H9 (cell line): ENCODE measurements around the gene SLC9A7. TPM values are rescaled to one million over a fixed set of nuclear protein-coding genes. Genes with fewer than 3 reads are reported as not detected.

ENCODE experiments used
- DNase-seq: peaks from one replicate; pipeline ENCODE4 v3.0.0-alpha.2; 2017
- H2AFZ ChIP-seq: one replicate; pipeline ENCODE4 v1.6.1; 2013; ENCODE audit warnings: mild to moderate bottlenecking, low read length, control low read depth, moderate library complexity
- H2AK5ac ChIP-seq: 2 replicates; pipeline ENCODE4 v1.6.1; 2013; ENCODE audit warnings: low read length, control low read depth, mixed read lengths; ENCODE audit not compliant: insufficient read length
- H2BK120ac ChIP-seq: one replicate; pipeline ENCODE4 v1.6.1; 2013; ENCODE audit warnings: low read depth, mild to moderate bottlenecking, low read length, control low read depth, inconsistent platforms; ENCODE audit not compliant: poor library complexity, severe bottlenecking
- H2BK12ac ChIP-seq: 2 replicates; pipeline ENCODE4 v1.6.1; 2013; ENCODE audit warnings: low read length, control low read depth, mixed read lengths, low read depth; ENCODE audit not compliant: insufficient read length
- H2BK15ac ChIP-seq: 2 replicates; pipeline ENCODE4 v1.6.1; 2013; ENCODE audit warnings: low read depth, low read length, control low read depth
- H2BK20ac ChIP-seq: one replicate; pipeline ENCODE4 v1.6.1; 2013; ENCODE audit warnings: low read depth, mild to moderate bottlenecking, low read length, control low read depth, inconsistent platforms; ENCODE audit not compliant: poor library complexity, severe bottlenecking
- H2BK5ac ChIP-seq: 2 replicates; pipeline ENCODE4 v1.6.1; 2013; ENCODE audit warnings: low read length, control low read depth, mixed read lengths; ENCODE audit not compliant: insufficient read length
- H3K14ac ChIP-seq: 2 replicates; pipeline ENCODE4 v1.6.1; 2013; ENCODE audit warnings: low read length, control low read depth; ENCODE audit not compliant: insufficient read depth
- H3K18ac ChIP-seq: 2 replicates; pipeline ENCODE4 v1.6.1; 2013; ENCODE audit warnings: low read depth, mild to moderate bottlenecking, mixed read lengths, low read length, control low read depth; ENCODE audit not compliant: insufficient read length
- H3K23ac ChIP-seq: 2 replicates; pipeline ENCODE4 v1.6.1; 2013; ENCODE audit warnings: low read length, control low read depth, mixed read lengths, low read depth; ENCODE audit not compliant: insufficient read length
- H3K23me2 ChIP-seq: 2 replicates; pipeline ENCODE4 v1.6.1; 2013; ENCODE audit warnings: low read depth, mild to moderate bottlenecking, mixed read lengths, low read length, control low read depth; ENCODE audit not compliant: insufficient read length, poor library complexity, severe bottlenecking
- H3K27ac ChIP-seq: 2 replicates; pipeline ENCODE4 v1.5.1; 2013; ENCODE audit warnings: low read length, control low read depth, mixed read lengths, low read depth; ENCODE audit not compliant: insufficient read length
- H3K27me3 ChIP-seq: 2 replicates; pipeline ENCODE4 v1.6.1; 2013; ENCODE audit warnings: low read length, control low read depth, inconsistent platforms; ENCODE audit not compliant: insufficient read depth
- H3K4ac ChIP-seq: 2 replicates; pipeline ENCODE4 v1.6.1; 2013; ENCODE audit warnings: low read depth, mild to moderate bottlenecking, control low read depth, inconsistent platforms, low read length, moderate library complexity
- H3K4me1 ChIP-seq: 2 replicates; pipeline ENCODE4 v1.6.1; 2013; ENCODE audit warnings: low read length, control low read depth, inconsistent platforms; ENCODE audit not compliant: insufficient read depth
- H3K4me2 ChIP-seq: 2 replicates; pipeline ENCODE4 v1.6.1; 2013; ENCODE audit warnings: low read length, control low read depth, mixed read lengths; ENCODE audit not compliant: insufficient read length, insufficient read depth
- H3K56ac ChIP-seq: 2 replicates; pipeline ENCODE4 v1.6.1; 2013; ENCODE audit warnings: low read depth, mild to moderate bottlenecking, mixed read lengths, low read length, control low read depth; ENCODE audit not compliant: insufficient read length
- H3K79me1 ChIP-seq: 2 replicates; pipeline ENCODE4 v1.6.1; 2013; ENCODE audit warnings: low read depth, mild to moderate bottlenecking, moderate library complexity, low read length, control low read depth, inconsistent platforms; ENCODE audit not compliant: insufficient read depth, poor library complexity, severe bottlenecking
- H3K79me2 ChIP-seq: 2 replicates; pipeline ENCODE4 v1.6.1; 2013; ENCODE audit warnings: low read length, control low read depth, inconsistent platforms; ENCODE audit not compliant: insufficient read depth
- H3K9ac ChIP-seq: 2 replicates; pipeline ENCODE4 v1.6.1; 2013; ENCODE audit warnings: low read length, control low read depth, mixed read lengths; ENCODE audit not compliant: insufficient read length; ENCODE audit errors: extremely low read depth
- H3K9me3 ChIP-seq: one replicate; pipeline ENCODE4 v1.6.1; 2013; ENCODE audit warnings: low read depth, low read length, inconsistent platforms; ENCODE audit not compliant: control insufficient read depth
- H3T11ph ChIP-seq: one replicate; pipeline ENCODE4 v1.6.1; 2013; ENCODE audit warnings: mild to moderate bottlenecking, low read length, control low read depth, inconsistent platforms
- H4K20me1 ChIP-seq: one replicate; pipeline ENCODE4 v1.6.1; 2013; ENCODE audit not compliant: control insufficient read depth, insufficient read length, insufficient read depth
- H4K5ac ChIP-seq: 2 replicates; pipeline ENCODE4 v1.6.1; 2013; ENCODE audit warnings: low read depth, mild to moderate bottlenecking, mixed read lengths, low read length, control low read depth; ENCODE audit not compliant: insufficient read length
- H4K8ac ChIP-seq: replicated peaks from 2 replicates; pipeline ENCODE4 v1.6.1; 2013; ENCODE audit warnings: low read length, control low read depth, mixed read lengths, low read depth; ENCODE audit not compliant: insufficient read length
- H4K91ac ChIP-seq: 2 replicates; pipeline ENCODE4 v1.6.1; 2013; ENCODE audit warnings: low read depth, mild to moderate bottlenecking, moderate library complexity, mixed read lengths, low read length, control low read depth; ENCODE audit not compliant: insufficient read length
- H3K27ac Mint-ChIP-seq, 3 experiments: 2 replicates in 2 of 3; 3 replicates in 1 of 3; pipeline ENCODE4 v1.8.0; 2020 to 2021; ENCODE audit warnings: mixed read lengths in 3 of 3, mild to moderate bottlenecking in 1 of 3, moderate library complexity in 1 of 3
- H3K27me3 Mint-ChIP-seq: 2 replicates; pipeline ENCODE4 v1.8.0; 2021; ENCODE audit warnings: low read depth, mild to moderate bottlenecking, moderate library complexity, mixed read lengths
- H3K36me3 Mint-ChIP-seq, 3 experiments: 2 replicates in 2 of 3; 3 replicates in 1 of 3; pipeline ENCODE4 v1.8.0; 2020 to 2021; ENCODE audit warnings: low read depth in 3 of 3, mixed read lengths in 3 of 3; ENCODE audit not compliant: insufficient read depth in 1 of 3
- H3K4me1 Mint-ChIP-seq, 2 experiments: 2 replicates each; pipeline ENCODE4 v1.8.0; 2020; ENCODE audit warnings: mixed read lengths in 2 of 2
- H3K4me3 Mint-ChIP-seq, 2 experiments: 2 replicates in 1 of 2; 3 replicates in 1 of 2; pipeline ENCODE4 v1.8.0; 2020 to 2021; ENCODE audit warnings: mild to moderate bottlenecking in 2 of 2, mixed read lengths in 2 of 2, moderate library complexity in 1 of 2
- H3K9me3 Mint-ChIP-seq, 2 experiments: 2 replicates in 1 of 2; 3 replicates in 1 of 2; pipeline ENCODE4 v1.8.0; 2020; ENCODE audit warnings: mild to moderate bottlenecking in 2 of 2, mixed read lengths in 2 of 2, moderate library complexity in 1 of 2
- whole genome bisulfite sequencing: extraction: QIAGEN DNeasy Blood & Tissue Kit; methylation state at CpG from one replicate; pipeline ENCODE4 v1.1.7; 2013; ENCODE audit warnings: missing lambda C conversion rate, low lambda C conversion rate, mixed read lengths; ENCODE audit not compliant: insufficient read length; ENCODE audit errors: extremely low coverage; 5-methylcytosine and 5-hydroxymethylcytosine counted together
- total RNA-seq: library from RNA; stranded (reverse); gene quantifications from 2 replicates; pipeline ENCODE4 v1.2.1, GENCODE V29; 2021
- TF ChIP-seq, protein P1 (sequence below): fragments of 200-600 bp; sonication (generic); conservative IDR thresholded peaks from 3 replicates; pipeline ENCODE4 v1.8.0; 2021; ENCODE audit warnings: antibody characterized with exemption, mild to moderate bottlenecking

Gene SLC9A7
- total RNA-seq, 1 experiment from 2014 or later, result 5.9 TPM

DNA sequence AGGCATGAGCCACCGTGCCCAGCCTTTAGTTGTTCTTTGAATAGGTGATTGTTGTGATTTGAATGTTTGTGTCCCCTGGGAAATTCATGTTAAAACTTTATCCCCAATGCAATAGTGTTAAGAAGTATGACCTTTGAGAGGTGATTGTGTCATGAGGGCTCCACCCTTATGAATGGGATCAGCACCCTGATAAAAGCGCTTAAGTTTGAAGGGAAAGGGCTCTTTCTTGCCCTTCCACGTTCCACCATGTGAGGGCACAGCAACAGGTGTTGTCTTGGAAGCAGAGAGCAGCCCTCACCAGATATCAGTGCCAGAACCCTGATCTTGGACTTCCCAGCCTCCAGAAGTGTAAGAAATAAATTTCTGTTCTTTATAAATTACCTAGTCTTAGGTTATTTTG is 44.2 kb upstream of the SLC9A7 start:
- H3K27ac ChIP-seq, result no peak overlapping the region
- no peak overlapping the region for H2BK12ac ChIP-seq
- TF ChIP-seq, protein P1, sequence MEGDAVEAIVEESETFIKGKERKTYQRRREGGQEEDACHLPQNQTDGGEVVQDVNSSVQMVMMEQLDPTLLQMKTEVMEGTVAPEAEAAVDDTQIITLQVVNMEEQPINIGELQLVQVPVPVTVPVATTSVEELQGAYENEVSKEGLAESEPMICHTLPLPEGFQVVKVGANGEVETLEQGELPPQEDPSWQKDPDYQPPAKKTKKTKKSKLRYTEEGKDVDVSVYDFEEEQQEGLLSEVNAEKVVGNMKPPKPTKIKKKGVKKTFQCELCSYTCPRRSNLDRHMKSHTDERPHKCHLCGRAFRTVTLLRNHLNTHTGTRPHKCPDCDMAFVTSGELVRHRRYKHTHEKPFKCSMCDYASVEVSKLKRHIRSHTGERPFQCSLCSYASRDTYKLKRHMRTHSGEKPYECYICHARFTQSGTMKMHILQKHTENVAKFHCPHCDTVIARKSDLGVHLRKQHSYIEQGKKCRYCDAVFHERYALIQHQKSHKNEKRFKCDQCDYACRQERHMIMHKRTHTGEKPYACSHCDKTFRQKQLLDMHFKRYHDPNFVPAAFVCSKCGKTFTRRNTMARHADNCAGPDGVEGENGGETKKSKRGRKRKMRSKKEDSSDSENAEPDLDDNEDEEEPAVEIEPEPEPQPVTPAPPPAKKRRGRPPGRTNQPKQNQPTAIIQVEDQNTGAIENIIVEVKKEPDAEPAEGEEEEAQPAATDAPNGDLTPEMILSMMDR, result peak; percentile 47; the same call in 2 of the 3 replicates
- H3K4me2 ChIP-seq, result no peak overlapping the region
- H3K4me1 ChIP-seq, result no peaks in the 10 kb centered on the region
- no peaks in the 10 kb centered on the region for H4K20me1 ChIP-seq
- H3K4ac ChIP-seq, result no peak overlapping the region
- Mint-ChIP-seq H3K4me3 (no peak overlapping the region), H3K9me3 (peaks cover 61 to 65% of the 10 kb centered on the region in 2 experiments), H3K27me3 (no peaks in the 10 kb centered on the region), H3K36me3 (peaks cover 0 to 2% (median 2%) of the 10 kb centered on the region in 3 experiments; a peak in 2 of 7 replicates), H3K4me1 (no peaks in the 10 kb centered on the region), H3K27ac (no peak overlapping the region)
- H2BK15ac ChIP-seq, result no peak overlapping the region
- no peak overlapping the region for H2BK5ac ChIP-seq
- no peak overlapping the region for H3K9ac ChIP-seq
- H2AFZ ChIP-seq, result no peak overlapping the region
- H4K91ac ChIP-seq, result no peak overlapping the region
- no peak overlapping the region for H3K14ac ChIP-seq
- DNase-seq, result no peak
- no peaks in the 10 kb centered on the region for H3K27me3 ChIP-seq
- H3K23ac ChIP-seq, result no peak overlapping the region
- no peak overlapping the region for H2BK120ac ChIP-seq
- H3K18ac ChIP-seq, result no peak overlapping the region
- H2BK20ac ChIP-seq, result no peak overlapping the region
- no peak overlapping the region for H4K8ac ChIP-seq
- H3K79me1 ChIP-seq, result no peaks in the 10 kb centered on the region
- H3K23me2 ChIP-seq, result no peaks in the 10 kb centered on the region
- no peak overlapping the region for H3T11ph ChIP-seq
- no CpG with 5 or more reads among the region's 3 CpGs for WGBS
- H3K56ac ChIP-seq, result no peak overlapping the region
- H3K9me3 ChIP-seq, result peaks cover 15% of the 10 kb centered on the region
- H2AK5ac ChIP-seq, result no peak overlapping the region
- no peaks in the 10 kb centered on the region for H3K79me2 ChIP-seq
- no peak overlapping the region for H4K5ac ChIP-seq
